Ascending aorta (tissue), 2 donors: ENCODE results near the gene RBMS3. TPM values are rescaled to one million over a fixed set of nuclear protein-coding genes. Genes with fewer than 3 reads are reported as not detected.

Experiments
- DNase-seq, 2 donors: peaks; one replicate each; pipeline ENCODE4 v3.0.0-alpha.2; 2019; ENCODE audit warnings: low spot score in 2 of 2
- H3K27ac ChIP-seq, 2 donors: fragments of 200-600 bp; sonication (generic); one replicate each; pipeline ENCODE4 v1.5.1; 2016 to 2017; ENCODE audit warnings: mild to moderate bottlenecking in 1 of 2
- H3K27me3 ChIP-seq: fragments of 200-600 bp; sonication (generic); one replicate; pipeline ENCODE4 v1.5.1; 2017
- H3K36me3 ChIP-seq, 2 donors: fragments of 200-600 bp; sonication (generic); one replicate each; pipeline ENCODE4 v1.5.1; 2016
- H3K4me1 ChIP-seq, 2 donors: fragments of 200-600 bp; sonication (generic); one replicate each; pipeline ENCODE4 v1.5.1; 2016 to 2017; ENCODE audit warnings: mild to moderate bottlenecking in 1 of 2
- H3K4me3 ChIP-seq, 2 donors: fragments of 200-600 bp; sonication (generic); one replicate each; pipeline ENCODE4 v1.5.1; 2016 to 2017; ENCODE audit warnings: mild to moderate bottlenecking in 1 of 2
- H3K9me3 ChIP-seq, 2 donors: fragments of 200-600 bp; sonication (generic); one replicate each; pipeline ENCODE4 v1.5.1; 2016
- intact Hi-C: fragments of 100-400 bp; cut with DNase I; formaldehyde crosslinking; loops from one replicate; pipeline ENCODE4 v1.15.1; 2023
- total RNA-seq: library from RNA; depleted of rRNA; stranded (reverse); fragments of >200 nt; gene quantifications from one replicate; pipeline ENCODE4 v1.1.0, GENCODE V29; 2016
- TF ChIP-seq, protein P1 (sequence below), 3 experiments: fragments of 200-600 bp in 2 of 3; fragments of 450-650 bp in 1 of 3; sonication (generic) in 2 of 3; IDR thresholded peaks; one replicate each; pipeline ENCODE4 v1.5.1; 2016 to 2019; ENCODE audit warnings: antibody characterized with exemption in 3 of 3, mild to moderate bottlenecking in 1 of 3, moderate library complexity in 1 of 3

Gene RBMS3
- total RNA-seq, 1 donor from 2014 or later: 65.8 TPM

DNA sequence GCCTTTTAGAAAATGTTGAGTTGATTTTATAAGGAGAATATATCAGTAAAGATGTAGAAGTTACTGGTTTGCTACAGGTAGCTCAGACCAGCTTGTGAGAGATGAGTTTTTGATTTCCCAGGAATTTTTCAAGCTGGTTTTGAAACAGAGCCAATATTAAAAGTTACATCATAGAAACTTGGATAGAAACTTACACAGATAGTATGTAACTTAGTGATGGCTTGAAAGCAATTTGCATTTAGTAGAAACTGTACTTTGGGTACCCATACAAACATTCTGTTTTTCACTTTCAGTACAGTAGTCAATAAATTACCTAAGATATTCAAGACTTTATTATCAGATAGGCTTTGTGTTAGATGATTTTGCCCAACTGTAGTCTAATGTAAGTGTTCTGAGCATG is 93.4 kb downstream of the RBMS3 start:
- no peak overlapping the region for H3K4me3 ChIP-seq
- TF ChIP-seq, protein P1, sequence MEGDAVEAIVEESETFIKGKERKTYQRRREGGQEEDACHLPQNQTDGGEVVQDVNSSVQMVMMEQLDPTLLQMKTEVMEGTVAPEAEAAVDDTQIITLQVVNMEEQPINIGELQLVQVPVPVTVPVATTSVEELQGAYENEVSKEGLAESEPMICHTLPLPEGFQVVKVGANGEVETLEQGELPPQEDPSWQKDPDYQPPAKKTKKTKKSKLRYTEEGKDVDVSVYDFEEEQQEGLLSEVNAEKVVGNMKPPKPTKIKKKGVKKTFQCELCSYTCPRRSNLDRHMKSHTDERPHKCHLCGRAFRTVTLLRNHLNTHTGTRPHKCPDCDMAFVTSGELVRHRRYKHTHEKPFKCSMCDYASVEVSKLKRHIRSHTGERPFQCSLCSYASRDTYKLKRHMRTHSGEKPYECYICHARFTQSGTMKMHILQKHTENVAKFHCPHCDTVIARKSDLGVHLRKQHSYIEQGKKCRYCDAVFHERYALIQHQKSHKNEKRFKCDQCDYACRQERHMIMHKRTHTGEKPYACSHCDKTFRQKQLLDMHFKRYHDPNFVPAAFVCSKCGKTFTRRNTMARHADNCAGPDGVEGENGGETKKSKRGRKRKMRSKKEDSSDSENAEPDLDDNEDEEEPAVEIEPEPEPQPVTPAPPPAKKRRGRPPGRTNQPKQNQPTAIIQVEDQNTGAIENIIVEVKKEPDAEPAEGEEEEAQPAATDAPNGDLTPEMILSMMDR (IDR thresholded peaks at IDR 0.05): no peak
- intact Hi-C loops: no loop called here
- no peak overlapping the region for H3K27ac ChIP-seq
- H3K9me3 ChIP-seq: no peaks in the 10 kb centered on the region
- H3K27me3 ChIP-seq: no peaks in the 10 kb centered on the region
- H3K36me3 ChIP-seq: no peaks in the 10 kb centered on the region
- H3K4me1 ChIP-seq: peaks cover 0 to 15% of the 10 kb centered on the region in 2 donors
- DNase-seq: no peak

DNA sequence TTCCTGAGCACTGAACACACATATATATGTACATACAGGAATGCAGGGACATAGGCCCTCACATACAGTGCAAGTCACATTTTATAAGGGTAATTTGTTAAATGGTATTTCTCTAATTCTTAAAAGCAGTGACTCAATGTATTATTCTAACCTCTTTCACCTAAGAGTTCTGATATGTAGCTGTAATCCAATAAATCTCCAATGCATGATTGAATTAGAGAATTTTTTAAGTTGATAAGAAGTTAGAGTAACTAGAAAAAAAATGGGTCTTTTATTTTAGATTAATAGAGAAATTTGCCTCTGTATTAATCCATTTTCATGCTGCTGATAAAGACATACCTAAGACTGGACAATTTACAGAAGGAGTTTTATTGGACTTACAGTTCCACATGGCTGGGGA is 98.2 kb downstream of the RBMS3 start:
- Histone ChIP-seq H3K27me3 (no peaks in the 10 kb centered on the region), H3K36me3 (no peaks in the 10 kb centered on the region), H3K4me3 (no peak overlapping the region), H3K27ac (no peak overlapping the region), H3K9me3 (peaks cover 0 to 4% of the 10 kb centered on the region in 2 donors), H3K4me1 (peaks cover 2 to 20% of the 10 kb centered on the region in 2 donors)
- TF ChIP-seq, protein P1 (IDR thresholded peaks at IDR 0.05): no peak
- no peak for DNase-seq
- intact Hi-C loops: no loop called here

DNA sequence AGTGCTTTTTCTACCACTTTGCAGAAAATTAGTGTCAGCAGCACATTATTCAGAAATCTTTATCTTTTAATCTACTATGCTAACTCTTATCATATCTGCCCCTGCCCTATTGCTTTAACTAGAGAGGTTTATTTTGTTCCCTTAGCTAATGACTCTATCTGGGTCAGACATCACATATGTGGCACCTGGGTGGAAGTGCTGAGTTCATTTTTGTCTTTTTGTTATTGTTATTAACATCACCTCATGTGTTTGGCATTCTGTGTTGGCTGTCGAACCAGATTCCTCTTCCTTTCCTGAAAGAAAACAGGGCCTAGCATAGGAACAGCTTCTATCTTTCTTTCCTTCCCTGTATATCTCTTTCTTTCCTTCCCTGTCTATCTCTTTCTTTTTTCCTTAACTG is 100.7 kb downstream of the RBMS3 start:
- Histone ChIP-seq H3K27me3 (no peaks in the 10 kb centered on the region), H3K4me1 (peaks cover 2 to 35% of the 10 kb centered on the region in 2 donors), H3K36me3 (no peaks in the 10 kb centered on the region), H3K4me3 (no peak overlapping the region), H3K27ac (peak overlapping the region; percentile 77 to 84), H3K9me3 (peaks cover 0 to 4% of the 10 kb centered on the region in 2 donors)
- intact Hi-C loops: loop anchor here (5.0 kb wide), 1 partner anchor 99 kb away; the partner anchor contains the start of gene RBMS3
- no peak for DNase-seq
- TF ChIP-seq, protein P1 (IDR thresholded peaks at IDR 0.05): no peak

DNA sequence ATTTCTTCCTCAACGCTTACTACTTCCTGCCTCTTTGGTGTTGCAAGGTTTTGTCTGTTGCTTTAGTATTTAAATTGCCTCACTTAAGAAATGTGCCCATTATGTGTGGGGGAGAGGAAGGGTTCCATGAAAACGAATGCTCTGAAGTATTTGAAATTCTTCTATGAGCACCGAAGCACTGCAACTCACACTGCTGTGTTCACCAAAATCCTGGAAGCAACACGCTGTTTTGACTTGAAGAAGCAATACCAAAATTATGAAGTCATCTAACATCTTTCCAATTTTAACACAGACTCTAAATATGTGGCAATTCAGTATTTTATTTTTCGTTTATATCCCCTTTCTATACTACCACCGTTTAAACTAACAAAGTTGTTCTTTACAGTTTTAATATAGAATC is 101.5 kb downstream of the RBMS3 start:
- Histone ChIP-seq H3K9me3 (peaks cover 0 to 4% of the 10 kb centered on the region in 2 donors), H3K27ac (peak overlapping the region; percentile 77 to 84), H3K27me3 (no peaks in the 10 kb centered on the region), H3K4me1 (peaks cover 2 to 36% of the 10 kb centered on the region in 2 donors), H3K36me3 (no peaks in the 10 kb centered on the region), H3K4me3 (no peak overlapping the region)
- TF ChIP-seq, protein P1 (IDR thresholded peaks at IDR 0.05): no peak
- DNase-seq: no peak
- intact Hi-C loops: loop anchor here (1.0 to 5.0 kb wide), 2 partner anchors 100 to 146 kb away; partner anchors contain the start of gene RBMS3

- H3K4me1 ChIP-seq: peaks cover 2 to 36% of the 10 kb centered on the region in 2 donors
- no peaks in the 10 kb centered on the region for H3K27me3 ChIP-seq
- no peak overlapping the region for H3K4me3 ChIP-seq
- TF ChIP-seq, protein P1 (IDR thresholded peaks at IDR 0.05): no peak
- peak overlapping the region; percentile 77 to 84 for H3K27ac ChIP-seq
- H3K9me3 ChIP-seq: peaks cover 0 to 4% of the 10 kb centered on the region in 2 donors
- intact Hi-C loops: loop anchor here (1.0 to 5.0 kb wide), 2 partner anchors 101 to 145 kb away; partner anchors contain the start of gene RBMS3
- H3K36me3 ChIP-seq: no peaks in the 10 kb centered on the region
- no peak for DNase-seq
These were observed 102.0 kb downstream of the RBMS3 start for GRCh38 chr3:29382845-29383244.
